Stimulated activated CD4-positive, alpha-beta T cell treated with anti-CD3 and anti-CD28 coated beads, Interleukin-4, amount 100 ng/mL, for 4 hours (primary cell): ENCODE results near the gene RERG.
A peak's percentile ranks its signal among the peaks of the same experiment; 100 is the strongest.
"Not testable (repeated sequence)": the region's sequence is repeated elsewhere in the genome, so short reads cannot be mapped to it uniquely, and the experiment has no call there.

Experiments
- DNase-seq, 2 experiments: peaks; one replicate each; pipeline ENCODE4 v3.0.0-alpha.2; 2020

RERG gene, protein sequence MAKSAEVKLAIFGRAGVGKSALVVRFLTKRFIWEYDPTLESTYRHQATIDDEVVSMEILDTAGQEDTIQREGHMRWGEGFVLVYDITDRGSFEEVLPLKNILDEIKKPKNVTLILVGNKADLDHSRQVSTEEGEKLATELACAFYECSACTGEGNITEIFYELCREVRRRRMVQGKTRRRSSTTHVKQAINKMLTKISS

DNA sequence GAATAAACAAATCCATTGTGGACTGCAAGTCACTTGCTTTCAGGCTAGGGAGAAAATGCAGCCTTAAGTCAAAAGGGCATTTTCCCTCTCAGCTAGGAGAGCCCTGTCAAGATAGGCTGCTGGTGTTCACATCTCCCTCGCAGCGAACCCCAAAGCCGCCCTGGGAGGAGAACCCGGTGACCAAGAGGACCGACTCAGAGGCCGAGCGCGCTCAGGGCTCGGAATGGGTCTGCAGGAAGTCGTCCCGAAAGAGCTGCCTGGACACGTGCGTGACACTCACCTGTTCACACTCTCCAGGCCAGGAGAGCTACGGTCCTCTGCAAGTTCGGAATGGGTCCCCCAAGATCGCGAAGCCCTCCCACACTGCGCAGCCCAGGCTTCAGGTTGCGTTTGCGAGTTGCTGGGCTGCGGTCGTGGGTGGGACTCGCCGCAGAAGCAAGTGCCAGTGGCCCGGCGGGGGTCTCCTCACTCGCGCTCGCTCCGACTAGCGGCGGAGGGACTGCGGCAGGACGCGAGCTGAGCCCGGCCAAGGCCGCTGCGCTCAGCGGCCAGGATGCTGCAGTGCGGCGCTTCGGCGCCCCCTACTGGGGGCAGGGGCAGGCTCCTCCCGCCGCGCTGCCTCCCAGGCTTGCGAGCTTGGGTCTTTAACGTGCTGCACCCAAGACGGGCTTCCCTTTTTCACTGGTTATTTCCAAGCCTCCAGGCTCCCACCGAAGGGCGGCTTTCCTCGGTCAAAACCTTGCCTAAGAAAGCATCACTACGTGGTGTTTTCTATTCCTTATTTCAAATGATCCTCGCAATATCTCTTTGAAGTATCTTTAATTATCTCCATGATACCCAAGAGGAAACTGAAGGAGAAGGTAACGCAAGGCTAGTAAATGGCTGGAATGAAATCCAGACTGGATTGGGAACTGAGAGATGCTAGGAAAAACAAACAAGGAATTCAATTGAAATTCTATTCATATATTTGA lies at the start of gene RERG:
Gene RERG (minus strand): TSS at position 503 of the 971 bp plus-strand sequence. CDS start 3,928 bp downstream, outside the sequence.
- DNase-seq: peak; percentile 48 to 75

DNA sequence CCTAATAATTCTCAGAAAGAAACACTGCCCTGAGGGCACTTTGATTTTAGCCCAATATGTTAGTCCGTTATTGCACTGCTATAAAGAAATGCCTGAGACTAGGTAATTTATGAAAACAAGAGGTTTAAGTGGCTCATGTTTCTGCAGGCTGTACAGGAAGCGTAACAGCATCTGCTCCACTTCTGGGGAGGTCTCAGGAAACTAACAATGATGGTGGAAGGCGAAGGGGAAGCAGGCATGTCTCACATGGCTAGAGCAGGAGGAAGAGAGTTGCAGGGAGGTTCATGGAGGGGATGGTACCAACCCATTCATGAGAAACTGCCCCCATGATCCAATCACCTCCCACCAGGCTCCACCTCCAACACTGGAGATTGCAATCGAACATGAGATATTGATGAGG lies 49.4 kb upstream of the RERG start:
- no peak for DNase-seq

DNA sequence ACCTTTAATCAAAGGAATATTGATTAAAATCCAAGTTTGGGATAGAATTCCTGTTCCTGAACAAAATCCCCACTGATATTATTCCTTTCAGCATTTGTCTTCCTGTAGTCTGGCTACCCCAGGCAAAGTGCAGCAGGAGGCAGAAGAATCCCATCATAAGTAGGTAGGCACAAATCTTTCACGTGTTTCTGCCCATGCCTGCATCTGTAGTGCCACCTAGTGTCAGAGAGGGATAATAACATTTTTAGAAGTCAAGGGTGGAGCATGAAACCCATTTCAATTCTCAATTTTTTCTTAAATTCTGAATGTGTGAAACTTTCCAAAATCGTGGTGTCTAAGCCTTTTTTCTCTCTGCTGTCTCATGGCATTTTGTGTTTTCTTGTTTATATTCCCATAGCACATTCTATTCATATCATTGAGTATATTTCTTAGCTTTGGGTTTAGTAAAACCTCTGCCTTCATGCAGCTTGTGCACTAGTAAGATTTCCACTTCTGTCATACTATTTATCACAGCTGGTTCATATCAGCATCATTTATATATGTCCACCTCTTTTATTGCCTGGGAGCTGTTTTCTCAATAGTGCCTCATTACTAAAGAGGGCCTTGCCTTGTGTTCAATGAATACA lies 47.8 kb upstream of the RERG start:
- peak; percentile 11 to 20 for DNase-seq

DNA sequence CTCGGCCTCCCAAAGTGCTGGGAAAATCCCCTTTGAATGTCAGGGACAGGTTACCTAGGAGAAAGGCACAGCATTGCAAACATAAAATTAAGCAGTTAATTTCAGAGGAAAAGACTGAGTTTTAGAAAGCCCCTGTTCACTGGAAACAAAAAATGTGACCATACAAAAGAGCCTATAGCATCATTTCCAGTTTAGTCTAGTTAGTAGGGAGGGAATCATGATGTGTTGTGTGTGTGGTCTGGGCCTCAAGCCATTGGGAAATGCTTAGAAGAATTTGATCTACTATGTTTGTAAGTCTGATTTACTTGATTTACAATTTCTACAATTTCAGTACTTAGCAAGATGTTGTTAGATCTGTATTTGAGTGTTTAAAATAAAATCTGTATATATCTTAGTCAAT lies 47.1 kb upstream of the RERG start:
- no peak for DNase-seq

DNA sequence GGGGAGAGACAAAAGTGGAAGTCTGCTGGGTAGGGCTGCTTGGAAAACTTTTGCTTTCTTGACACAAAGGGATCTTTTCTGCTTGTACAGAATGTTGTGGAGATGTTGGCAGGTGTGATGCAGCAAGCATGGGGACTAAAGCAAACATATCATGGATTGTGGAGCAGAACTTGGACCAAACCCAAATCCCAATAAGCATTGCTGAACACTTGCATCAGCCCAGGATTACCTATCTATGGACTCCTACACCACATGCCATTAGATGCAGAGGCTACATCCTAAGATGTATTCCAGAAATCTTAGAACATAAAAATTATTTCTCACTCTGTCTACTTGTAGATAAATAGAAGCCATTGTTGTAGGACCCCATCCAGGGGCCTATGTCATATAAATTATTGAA lies 44.7 kb upstream of the RERG start:
- no peak for DNase-seq

DNA sequence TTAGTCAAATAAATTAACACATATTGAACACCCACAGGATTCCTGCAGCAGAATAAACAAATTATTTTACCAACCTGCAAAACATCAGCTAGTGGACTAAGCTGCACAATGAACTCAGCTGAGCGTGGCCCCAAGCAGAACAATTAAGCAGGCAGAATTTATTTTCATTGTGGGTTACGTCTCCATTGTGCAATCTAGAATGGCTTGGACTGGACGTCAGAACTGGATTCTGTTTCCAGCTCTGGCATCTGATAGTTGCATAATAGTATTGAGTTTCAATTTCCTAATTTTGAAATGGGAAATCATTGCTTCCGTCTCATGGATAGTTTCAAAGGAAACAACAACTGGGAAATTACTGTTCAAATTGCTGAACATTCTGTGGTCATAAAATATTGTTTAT lies 35.5 kb upstream of the RERG start:
- DNase-seq: no peak

DNA sequence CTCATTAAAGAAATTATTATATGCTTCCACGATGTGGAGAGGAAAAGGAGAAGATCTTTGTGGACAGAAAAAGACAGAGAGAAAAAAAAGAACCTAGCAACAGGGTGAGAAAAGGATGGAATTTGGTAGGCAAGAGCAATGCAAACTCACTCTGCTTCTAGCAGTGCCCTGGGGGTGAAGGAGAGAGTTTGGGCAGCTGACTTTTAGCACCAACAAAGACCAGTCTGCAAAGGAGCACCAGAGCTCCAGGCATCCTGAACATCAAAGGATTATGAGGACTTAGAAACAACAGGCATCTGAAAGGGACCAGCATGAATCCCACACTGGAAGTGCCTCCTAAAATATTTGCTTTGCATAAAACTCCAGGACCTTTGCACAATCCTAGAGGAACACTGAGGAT lies 32.8 kb upstream of the RERG start:
- DNase-seq: no peak

DNA sequence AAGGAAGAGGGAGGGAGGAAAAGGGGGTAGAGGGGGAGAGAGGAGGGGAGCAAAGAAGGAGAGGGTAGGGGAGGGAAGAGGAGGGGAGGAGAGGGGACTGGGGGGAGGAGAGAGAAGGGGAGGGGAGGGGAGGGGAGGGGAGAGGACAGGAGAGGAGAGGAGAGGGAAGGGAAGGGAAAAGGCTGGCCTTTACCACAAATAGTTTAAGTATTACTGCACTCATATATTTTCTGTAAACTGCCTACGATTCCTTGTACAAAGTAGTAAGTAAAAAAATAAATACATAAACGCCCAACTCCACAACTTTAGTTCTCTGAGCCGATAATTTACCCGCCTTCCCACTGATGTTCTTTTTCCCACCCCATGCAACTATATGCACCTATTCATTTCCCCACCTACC lies 23.7 kb upstream of the RERG start:
- DNase-seq: no peak

DNA sequence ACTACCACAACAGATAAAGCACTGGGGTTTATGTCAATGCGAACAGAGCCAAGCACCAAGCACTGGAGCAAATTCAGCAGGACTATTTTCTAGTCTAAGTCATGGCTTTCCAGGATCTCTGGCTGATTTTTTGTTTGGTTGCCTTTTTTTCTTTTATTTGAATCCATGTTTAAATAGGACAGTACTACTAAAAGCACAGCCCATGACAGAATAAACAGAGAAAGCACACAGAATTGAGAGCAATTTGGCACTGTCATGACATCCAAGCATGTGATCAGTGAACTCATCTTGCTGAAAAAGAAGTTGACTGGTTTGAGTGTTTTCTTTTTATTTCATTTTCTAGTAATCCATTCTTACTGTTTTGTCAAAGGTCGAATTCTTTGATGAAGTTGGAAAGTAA lies 23.1 kb upstream of the RERG start:
- no peak for DNase-seq

DNA sequence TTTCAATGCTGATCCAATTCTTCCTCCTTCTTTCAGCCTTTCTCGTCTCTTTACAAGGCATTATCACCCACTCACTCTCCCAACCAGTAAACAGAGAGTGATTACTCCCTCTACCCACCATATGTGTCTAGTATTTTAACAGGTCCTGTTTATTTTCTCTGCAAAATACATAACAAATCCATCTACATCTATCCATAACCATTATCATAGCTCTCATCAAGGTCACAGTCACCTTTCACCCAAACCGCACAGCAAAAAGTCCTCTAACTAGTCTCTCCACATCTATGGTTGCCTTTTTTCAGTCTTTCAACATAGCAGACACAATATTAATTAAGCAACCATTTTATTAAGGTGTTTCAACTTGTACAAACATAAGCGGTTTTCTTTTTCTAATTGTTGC lies 21.9 kb upstream of the RERG start:
- no peak for DNase-seq

DNA sequence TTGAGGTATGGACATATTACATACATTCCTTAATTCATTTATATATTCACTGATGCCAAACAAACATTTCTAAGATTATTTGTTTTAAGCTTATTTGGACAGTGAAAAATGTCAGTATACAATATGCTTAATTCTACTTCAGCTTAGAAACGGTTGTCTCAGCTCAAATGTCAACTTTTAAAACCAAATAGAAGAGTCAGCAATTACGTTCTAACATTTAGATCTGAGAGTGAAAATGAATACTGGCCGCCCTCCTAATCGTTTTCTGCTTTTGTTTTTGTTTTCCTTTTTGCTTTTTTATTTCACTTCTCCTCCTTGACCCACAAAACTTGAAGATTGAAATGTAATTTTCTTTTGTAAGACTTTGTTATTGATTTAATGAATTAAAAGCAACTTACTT lies 19.7 kb upstream of the RERG start:
- DNase-seq: no peak

DNA sequence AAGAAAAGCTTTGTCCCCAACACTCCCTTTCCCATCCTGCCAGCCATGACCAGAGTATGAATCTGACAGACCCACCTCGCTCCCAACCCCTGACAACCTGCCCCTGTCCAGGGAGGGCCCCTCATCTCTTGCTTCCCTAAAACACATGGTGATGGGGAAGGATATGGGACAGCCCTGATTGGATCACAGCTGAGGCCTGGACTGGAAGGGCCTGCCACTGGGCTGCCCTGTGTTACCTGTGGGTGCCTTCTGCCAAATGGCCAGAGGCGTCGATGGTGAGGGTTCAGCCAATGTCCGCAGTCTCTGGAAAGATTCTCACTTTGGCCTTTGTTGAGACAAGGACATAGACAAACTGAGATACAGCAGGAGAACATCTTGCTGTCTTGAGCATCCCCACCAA lies 13.3 kb upstream of the RERG start:
- no peak for DNase-seq

DNA sequence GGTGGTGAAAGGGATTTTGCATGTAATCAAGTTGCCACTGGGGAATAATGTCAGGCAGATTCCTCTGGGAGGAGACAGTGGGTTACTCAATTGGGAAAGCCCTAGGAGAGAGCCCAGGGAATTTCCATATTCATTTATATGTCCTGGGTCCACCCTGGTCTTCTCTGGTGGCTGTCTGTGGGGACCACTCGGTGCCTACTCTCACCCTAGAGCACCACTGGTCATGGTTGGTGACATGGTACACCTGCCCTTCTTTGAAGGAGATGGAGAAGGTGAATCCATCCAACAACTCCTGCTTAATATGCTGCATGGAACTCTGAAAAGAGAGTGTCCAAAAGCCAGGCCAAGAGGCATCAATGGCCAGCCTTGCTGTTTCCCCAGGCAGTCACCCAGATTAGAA lies 12.8 kb upstream of the RERG start:
- no peak for DNase-seq

DNA sequence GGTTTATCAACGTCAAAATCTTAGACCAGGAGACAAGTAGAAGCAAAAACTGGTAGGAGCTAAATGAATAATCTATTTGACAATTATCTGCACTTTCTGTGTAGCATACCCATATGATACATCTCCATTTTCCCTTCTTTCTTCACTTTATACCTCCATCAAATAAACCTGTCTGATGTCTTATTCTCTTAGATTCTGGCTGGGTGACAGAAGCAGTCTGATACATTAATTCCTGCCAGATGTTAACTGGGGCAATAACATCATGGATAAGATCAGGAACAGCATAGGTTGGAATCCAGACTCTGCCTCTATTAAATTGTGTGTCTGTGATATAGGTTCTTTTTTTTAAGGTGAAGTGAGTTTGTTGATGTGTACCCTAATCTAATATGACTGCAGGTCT lies 11.7 kb upstream of the RERG start:
- no peak for DNase-seq

DNA sequence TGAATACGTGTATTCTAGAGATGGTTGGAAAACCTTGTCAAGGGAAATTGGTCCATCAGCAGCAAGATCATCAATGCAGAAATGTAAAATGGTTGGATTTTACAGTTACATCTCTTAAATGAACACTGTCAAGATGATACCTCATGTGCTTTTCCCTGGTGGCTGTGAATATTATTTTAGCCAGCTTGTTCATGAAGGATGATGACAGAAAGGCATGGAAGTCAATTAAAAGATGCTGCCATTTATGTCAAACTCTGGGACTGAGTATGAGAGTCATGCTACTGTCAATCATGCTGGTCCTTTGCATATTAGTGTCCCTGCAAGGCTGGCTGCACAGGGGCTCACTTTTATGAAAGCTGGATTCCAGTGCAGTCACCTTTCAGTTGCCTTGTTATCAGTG lies 10.3 kb upstream of the RERG start:
- DNase-seq: no peak

DNA sequence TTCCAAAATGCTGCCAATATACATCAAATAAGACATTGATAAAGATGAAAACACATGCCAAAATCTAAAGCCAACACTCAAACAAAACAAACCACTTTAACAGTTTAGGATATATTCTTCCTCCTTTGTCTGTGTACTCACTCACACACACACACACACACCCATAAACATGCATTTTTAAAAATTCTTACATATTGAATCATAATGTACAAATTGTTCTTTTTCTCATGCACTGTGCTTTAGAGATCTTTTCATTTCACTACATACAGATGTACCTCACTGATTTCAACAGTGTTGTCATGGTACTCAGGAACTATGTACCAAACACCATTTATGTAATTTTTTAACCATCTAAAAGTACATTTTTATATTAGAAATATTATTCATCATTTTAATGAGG lies 9.5 kb upstream of the RERG start:
- no peak for DNase-seq

DNA sequence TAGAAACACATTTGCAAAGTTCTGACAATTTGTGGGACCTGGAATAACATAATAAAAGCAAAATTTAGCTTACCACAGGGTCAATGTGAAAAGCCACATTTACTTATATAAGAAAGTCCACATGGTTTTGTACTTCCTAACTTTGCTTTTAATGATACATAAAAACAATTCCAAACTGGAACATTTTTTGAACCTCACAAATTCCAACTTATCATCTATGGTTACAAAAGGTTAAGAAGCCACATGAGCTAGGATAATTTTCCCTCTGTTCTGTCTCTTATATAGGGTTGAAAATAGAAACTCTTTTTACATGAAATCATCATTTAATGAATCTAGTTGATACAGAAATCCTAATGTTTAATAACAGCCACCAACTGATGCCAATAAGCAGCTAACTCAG lies 8.9 kb upstream of the RERG start:
- DNase-seq: no peak

DNA sequence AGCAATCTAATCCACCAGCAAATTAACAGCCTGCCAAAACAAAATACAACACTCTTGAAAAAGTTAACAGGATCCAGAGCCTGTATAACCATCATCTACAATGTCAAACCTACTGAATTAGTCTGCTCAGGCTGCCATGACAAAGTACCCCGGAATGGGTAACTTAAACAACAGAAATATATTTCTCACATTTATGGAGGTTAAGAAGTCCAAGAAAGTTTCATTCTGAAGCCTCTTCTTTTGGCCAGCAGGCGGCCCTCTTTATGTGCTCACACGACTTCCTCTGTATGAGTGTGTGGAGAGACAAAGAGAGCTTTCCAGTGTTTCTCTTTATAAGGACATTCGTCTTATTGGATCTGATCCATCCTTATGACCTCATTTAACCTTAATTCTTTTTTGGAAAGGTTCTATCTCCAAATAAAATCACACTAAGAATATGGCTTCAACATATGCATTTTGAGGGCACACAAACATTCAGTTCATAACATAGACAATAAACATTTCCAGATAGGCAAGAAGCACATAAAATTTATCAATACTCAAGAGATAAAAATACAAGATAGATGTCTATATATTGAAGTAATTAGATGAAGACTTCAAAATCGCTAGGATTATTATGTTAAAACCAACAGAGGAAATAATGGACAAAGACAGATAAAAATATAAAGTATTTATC lies 5.9 kb upstream of the RERG start:
- DNase-seq: no peak

DNA sequence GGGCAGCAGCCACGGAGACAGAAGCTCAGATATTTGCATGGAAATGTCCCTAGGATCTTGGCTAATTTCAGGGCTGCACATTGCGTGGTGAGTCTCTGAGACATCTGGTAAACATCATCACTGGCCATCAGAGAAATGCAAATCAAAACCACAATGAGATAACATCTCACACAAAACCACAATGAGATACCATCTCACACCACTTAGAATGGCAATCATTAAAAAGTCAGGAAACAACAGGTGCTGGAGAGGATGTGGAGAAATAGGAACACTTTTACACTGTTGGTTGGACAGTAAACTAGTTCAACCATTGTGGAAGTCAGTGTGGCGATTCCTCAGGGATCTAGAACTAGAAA lies 4.6 kb upstream of the RERG start:
- DNase-seq: not testable (repeated sequence)

DNA sequence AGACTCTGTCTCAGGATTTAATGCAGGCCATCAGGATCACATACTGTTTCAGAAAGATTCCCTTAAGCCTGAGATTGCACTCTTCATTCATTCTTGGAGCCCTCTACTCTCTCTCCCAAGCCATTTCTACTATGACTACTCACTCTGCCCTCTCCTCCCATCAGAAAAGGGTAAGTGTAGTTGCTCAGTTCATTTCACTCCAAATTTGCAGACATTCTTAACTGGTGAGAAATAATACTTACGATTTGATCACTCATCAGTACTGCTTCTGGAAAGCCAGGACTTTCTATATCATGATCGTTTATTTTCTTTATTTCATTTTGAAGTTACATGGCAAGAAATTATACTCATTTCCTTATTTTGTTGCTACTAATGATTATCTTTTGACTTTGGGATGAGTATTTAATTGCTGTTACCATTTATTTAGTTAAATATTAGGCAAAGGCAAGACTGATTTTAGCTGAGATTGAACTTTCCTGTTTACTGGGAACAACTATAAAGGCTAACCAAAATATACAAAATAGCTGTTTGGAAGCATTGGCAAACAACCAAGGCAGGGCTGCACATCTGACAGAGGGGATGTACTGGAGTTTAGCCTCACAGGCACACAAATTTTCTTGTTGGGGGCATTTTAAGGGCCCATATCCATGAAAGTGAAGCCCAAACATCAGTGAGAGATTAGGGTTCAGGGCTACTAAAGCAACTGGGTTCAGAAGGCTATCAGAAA lies 4.1 kb upstream of the RERG start:
- no peak for DNase-seq

DNA sequence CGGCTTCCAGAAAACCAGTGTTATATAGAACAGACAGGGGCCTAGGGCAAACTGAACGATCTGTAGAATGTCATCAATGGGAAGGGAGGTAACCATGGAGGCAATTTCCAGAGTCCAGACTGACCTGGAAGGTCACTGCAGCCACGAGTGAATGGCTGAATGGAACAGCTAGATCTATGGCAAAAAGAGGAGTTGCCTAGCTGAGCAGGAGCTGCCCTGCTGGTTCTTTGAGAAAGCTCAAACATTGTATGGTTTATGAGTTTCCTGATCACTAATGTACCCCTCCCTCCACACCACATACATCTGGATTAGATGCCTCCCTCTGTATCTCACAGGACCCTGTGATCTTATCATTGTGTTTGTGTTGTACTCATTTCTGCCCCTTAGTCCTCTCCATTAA lies 1.0 kb upstream of the RERG start:
- DNase-seq: no peak

DNA sequence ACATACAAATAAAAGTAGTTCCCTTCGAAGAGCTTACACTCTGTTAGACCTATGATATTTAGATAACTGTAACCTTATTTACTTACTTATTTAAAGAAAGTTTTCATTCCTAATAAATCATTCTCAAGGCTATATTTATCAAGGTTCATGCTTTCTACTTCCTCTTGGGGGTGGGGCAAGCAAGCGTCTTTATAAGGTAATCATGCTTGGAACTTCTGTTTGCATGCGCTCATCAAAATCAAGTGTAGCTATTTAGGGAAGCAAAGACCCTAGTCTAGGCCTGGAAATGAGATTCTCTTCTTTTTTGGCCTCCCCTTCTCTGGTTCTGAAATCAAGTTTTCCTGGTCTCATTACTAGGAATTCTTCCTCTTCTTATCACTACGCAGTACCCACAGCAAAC lies 766 bp downstream of the RERG start:
- DNase-seq: no peak

DNA sequence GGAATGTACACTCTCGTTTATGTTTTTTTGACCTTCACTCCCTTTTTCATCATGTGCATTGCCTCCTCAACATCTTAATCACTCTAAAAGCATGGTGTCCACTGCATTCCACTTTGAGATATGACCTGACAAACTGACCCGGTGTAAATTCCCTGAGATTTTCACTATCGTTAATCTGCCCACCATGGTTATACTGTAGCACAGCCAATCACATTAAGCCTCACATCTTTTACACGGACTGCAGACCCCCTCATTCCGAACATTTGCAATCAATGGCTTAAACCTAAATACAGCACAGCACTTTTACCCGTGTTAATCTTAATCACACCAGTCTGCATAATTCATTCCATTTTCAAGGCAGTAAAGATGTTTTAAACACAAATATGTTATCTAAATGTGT lies 2.4 kb downstream of the RERG start:
- DNase-seq: no peak
